Activated CD4-positive, alpha-beta T cell treated with anti-CD3 and anti-CD28 coated beads, Interleukin-2, Interleukin-6, amounts not matched to agents 100 ng/mL and 50 ng/mL, durations not matched to agents 16 hours and 8 hours (primary cell): ENCODE data around the gene CNN1.
A peak's percentile ranks its signal among the peaks of the same experiment; 100 is the strongest.

Source experiments
- DNase-seq: peaks from one replicate; pipeline ENCODE4 v3.0.0-alpha.2; 2020

CNN1 gene

DNA sequence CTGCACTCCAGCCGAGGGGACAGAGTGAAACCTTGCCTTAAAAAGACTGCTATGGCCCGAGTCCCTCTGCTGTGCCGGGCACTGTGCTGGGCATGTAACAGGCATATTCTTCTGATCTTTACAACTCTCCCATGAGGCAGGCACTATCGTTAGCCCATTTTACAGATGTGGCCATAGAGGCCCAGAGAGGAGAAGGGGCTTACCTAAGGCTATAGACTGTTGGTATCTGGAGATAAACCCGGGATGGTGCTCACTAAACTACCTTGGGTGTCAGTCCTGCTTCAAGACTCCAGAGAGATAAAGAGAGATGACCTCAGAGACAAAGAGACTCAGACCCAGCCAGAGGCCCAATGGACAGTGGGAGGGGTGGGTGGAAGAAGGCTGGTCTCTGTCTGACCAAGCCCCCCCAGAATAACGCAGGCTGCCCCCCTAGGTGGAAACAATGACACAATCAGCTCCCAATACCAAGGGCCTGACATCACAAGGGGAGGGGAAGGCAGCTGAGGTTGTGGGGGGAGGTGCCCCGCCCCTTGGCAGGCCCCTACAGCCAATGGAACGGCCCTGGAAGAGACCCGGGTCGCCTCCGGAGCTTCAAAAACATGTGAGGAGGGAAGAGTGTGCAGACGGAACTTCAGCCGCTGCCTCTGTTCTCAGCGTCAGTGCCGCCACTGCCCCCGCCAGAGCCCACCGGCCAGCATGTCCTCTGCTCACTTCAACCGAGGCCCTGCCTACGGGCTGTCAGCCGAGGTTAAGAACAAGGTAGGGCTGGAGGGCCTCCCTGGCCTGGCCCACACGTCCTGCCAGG, at the start of gene CNN1:
TSS of gene CNN1 (plus strand) at position 620 of the 805 bp plus-strand sequence. CDS start at position 697, 77 bp downstream.
- DNase-seq = no peak

DNA sequence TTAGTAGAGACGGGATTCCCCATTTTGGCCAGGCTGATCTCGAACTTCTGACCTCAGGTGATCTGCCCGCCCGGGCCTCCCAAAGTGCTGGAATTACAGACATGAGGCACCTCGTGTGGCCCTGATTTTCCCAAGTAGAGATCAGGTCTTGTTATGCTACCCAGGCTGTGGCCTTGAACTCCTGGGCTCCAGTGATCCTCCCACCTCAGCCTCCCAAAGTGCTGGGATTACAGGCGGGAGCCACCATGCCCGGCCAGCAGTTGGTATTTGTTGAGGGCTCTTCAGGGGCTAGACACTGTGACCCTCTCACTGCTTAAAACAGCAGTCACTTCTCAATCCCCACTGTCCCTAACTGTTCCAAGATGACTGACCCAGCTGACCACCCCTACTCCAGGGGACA, 49.3 kb upstream of the CNN1 start:
- DNase-seq = no peak

- no peak for DNase-seq
Measured at GRCh38 chr19:11494634-11495285, 43.9 kb upstream of the CNN1 start.

- no peak for DNase-seq
Measured at GRCh38 chr19:11495481-11495880, 43.2 kb upstream of the CNN1 start.

- no peak for DNase-seq
Measured at GRCh38 chr19:11495885-11496284, 42.8 kb upstream of the CNN1 start.

- DNase-seq = peak; percentile 83
Measured at GRCh38 chr19:11496391-11497163, 42.1 kb upstream of the CNN1 start.

DNA sequence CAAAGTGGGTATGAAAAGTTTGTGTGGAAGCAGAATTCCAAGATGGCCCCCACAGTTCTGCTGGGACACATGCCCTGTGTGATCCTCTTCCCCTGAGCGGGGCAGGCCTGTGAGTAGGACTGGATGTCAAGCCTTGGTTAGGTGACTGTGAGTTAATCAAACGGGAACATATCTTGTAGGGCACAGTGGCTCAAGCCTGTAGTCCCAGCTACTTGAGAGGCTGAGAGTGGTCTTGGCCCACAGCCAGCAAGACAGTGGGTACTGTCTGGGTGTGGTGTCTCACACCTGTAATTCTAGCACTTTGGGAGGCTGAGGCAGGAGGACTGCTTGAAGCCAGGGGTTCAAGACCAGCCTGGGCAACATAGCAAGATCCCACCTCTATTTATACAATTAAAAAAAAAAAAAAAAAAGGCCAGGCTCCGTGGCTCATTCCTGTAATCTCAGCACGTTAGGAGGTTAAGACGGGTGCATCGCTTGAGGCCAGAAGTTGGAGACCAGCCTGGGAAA, 39.4 kb upstream of the CNN1 start:
- no peak for DNase-seq

GRCh38 chr19:11499890-11500420, 38.7 kb upstream of the CNN1 start:
- DNase-seq = no peak

GRCh38 chr19:11504502-11505031, 34.1 kb upstream of the CNN1 start:
- DNase-seq = no peak

DNA sequence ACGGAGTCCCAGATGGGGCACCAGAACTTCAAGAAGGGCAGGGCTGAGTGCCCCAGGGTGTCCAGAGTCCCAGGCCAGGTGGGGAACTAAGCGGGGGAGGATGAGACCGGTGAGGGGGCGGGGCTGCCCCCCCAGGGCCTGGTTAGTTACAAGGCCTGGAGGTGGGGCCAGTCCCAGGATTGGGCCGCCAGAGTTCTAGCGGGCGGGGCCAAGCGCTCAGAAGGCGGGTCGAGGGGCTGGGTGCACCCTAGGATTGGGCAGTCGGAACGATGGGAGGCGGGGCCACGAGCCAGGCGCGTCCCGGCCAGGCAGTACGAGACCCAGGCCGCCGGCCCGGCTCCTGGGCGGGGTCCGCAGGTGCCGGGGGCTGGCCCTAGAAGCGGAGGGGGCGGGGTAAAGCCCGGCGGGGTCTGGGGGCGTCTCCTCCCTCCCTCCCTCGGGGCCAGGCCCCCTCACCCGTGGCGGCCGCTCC, 33.6 kb upstream of the CNN1 start:
- peak; percentile 98 for DNase-seq

GRCh38 chr19:11505504-11506100, 33.0 kb upstream of the CNN1 start, which contains the start of gene ZNF653:
Gene ZNF653, minus strand, starts transcription at chr19:11505839. Its CDS starts 53 bp downstream, at chr19:11505786.
- DNase-seq = peak; percentile 97

- DNase-seq = no peak
Measured at GRCh38 chr19:11506101-11506555, 32.5 kb upstream of the CNN1 start.

GRCh38 chr19:11506967-11507366, 31.7 kb upstream of the CNN1 start:
- DNase-seq = no peak

DNA sequence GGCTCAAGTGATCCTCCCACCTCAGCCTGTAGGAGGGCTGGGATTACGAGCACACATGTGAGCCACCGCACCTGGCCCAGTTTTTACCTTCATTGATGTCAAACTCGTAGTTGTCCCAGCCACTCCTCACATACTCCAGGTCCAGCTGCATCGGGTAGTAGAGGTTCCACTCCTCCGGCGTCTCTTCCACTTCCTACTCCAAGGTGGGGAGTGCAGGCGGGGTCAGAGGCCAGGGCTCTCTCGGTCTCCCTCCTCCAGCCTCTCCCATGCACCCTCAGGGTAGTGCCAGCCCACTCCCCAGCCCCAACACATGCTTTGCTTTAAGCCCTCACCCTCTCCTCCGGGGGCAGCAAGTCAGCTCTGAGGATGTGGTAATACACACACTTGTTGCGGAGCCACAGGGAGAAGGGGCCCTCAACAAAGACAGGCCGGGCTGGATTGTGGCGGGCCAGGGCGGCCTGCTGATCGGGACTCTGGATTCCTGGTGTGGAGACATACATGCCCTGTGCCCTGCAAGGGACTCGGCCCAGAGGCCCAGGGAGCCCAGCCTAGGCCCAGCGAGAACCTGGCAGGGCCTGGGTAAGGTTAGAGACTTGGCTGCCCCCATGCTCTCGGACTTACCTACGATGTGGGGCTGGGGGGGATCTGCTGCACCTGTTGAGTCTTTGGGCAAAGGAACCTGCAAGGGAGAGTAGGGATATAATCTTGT, 31.1 kb upstream of the CNN1 start:
- no peak for DNase-seq

DNA sequence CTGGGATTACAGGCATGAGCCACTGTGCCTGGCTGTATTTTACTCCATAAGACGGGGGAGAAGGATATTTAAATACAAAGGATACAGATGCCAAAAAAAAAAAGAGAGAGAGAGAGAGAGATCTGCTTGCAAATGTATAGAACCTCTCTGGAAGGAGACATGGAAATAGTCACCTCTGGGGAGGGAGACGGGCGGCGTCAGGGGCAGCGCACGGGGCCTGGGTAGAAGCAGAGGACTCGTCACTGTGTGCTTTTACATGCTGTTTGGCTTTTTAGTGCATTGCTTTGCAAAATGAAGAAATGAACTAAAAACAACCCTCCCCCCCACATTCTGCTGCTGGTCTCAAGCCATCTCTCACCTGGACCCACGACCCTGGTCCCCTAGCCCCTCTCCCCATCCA, 28.2 kb upstream of the CNN1 start:
- DNase-seq = no peak

GRCh38 chr19:11513946-11514345, 24.7 kb upstream of the CNN1 start:
- no peak for DNase-seq

- no peak for DNase-seq
Measured at GRCh38 chr19:11519138-11519537, 19.5 kb upstream of the CNN1 start.

DNA sequence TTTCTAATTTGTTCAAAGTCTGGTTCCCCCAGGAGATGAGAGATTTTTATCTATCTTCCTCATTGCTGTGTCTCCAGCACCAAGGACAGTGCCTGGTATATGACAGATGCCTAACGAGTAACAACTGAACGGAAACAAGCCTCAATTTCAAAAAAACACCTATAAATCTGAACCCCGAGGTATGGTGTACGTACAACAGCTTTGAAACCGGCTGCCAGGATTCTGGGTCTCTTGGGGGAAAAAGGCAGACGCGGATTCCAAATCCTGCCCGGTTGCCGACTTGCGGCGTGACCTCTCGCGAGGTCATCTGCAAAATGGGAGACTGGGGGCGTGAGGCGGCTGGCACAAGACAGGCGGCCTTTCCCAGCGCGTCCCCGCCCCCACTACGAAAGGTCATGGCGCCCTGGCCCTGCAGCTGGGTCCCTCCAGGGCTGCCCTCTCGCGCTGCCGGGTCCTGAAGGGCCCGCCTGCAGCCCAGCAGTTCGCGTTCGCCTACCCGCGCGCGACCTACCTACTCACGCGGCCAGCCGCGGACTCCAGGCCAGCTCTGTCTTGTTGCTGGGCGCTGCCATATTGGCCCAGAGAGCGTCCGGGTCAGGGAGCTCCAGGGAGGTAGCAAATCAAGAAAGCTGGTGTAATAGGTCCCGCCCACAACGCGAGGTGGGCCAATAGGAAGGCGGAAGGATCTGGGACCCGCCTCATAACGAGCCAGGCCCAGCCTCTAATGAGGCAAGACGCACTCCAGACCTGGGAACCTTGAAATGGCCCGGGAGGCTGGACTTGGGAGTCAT, 9.9 kb upstream of the CNN1 start, which contains the start of gene ECSIT:
TSS of gene ECSIT (minus strand) at position 584 of the 791 bp plus-strand sequence. CDS start 9,964 bp downstream, outside the sequence.
- DNase-seq = peak; percentile 98

- DNase-seq = peak; percentile 70
Measured at GRCh38 chr19:11530432-11530831, 8.2 kb upstream of the CNN1 start.

- no peak for DNase-seq
Measured at GRCh38 chr19:11534538-11534937, 4.1 kb upstream of the CNN1 start.
